GM19193 (cell line): ENCODE measurements around the gene MS4A14.

ENCODE experiments used
- POLR2A ChIP-seq: IDR thresholded peaks from 4 replicates; pipeline ENCODE4 v1.6.1; 2011; ENCODE audit not compliant: insufficient read depth, insufficient read length; ENCODE audit errors: extremely low read depth

The MS4A14 gene

GRCh38 chr11:60372767-60373166, 23.5 kb upstream of the MS4A14 start:
- TF ChIP-seq POLR2A, result no peak

GRCh38 chr11:60375316-60375715, 20.9 kb upstream of the MS4A14 start:
- no peak for TF ChIP-seq POLR2A

- TF ChIP-seq POLR2A, result no peak
These were observed 19.7 kb upstream of the MS4A14 start for GRCh38 chr11:60376601-60377000.

GRCh38 chr11:60377401-60378136, 18.7 kb upstream of the MS4A14 start:
- no peak for TF ChIP-seq POLR2A

GRCh38 chr11:60378354-60378753, 17.9 kb upstream of the MS4A14 start, which contains the start of gene MS4A7:
Gene MS4A7, plus strand, starts transcription at chr11:60378532. Its CDS starts 4,610 bp downstream, at chr11:60383142.
- TF ChIP-seq POLR2A, result peak; percentile 35

GRCh38 chr11:60389279-60389910, 6.9 kb upstream of the MS4A14 start:
- TF ChIP-seq POLR2A, result no peak

GRCh38 chr11:60390419-60390818, 5.8 kb upstream of the MS4A14 start:
- TF ChIP-seq POLR2A, result no peak

GRCh38 chr11:60392361-60392760, 3.9 kb upstream of the MS4A14 start:
- TF ChIP-seq POLR2A, result no peak

- no peak for TF ChIP-seq POLR2A
These were observed 3.2 kb upstream of the MS4A14 start for GRCh38 chr11:60393016-60393415.

- TF ChIP-seq POLR2A, result no peak
These were observed 1.4 kb upstream of the MS4A14 start for GRCh38 chr11:60394666-60395380.

- TF ChIP-seq POLR2A, result no peak
These were observed 540 bp downstream of the MS4A14 start for GRCh38 chr11:60396799-60397198.

GRCh38 chr11:60420015-60420414, 23.8 kb downstream of the MS4A14 start:
- TF ChIP-seq POLR2A, result no peak

GRCh38 chr11:60422609-60423008, 26.4 kb downstream of the MS4A14 start:
- TF ChIP-seq POLR2A, result no peak

GRCh38 chr11:60428517-60428916, 32.3 kb downstream of the MS4A14 start:
- no peak for TF ChIP-seq POLR2A

- TF ChIP-seq POLR2A, result no peak
These were observed 33.0 kb downstream of the MS4A14 start, which contains the start of gene MS4A5 for GRCh38 chr11:60429272-60429671. Gene MS4A5, plus strand, starts transcription at chr11:60429572. Its CDS starts 103 bp downstream, at chr11:60429675.
